IPS-18c (cell line): ENCODE data around the gene LRRC63.
A peak's percentile ranks its signal among the peaks of the same experiment; 100 is the strongest.
"Not testable (repeated sequence)": the region's sequence is repeated elsewhere in the genome, so short reads cannot be mapped to it uniquely, and the experiment has no call there.

Experiments
- H3K4me3 ChIP-seq: 2 replicates; pipeline ENCODE4 v1.7.0; 2013; ENCODE audit warnings: low read depth, mild to moderate bottlenecking, low read length, moderate library complexity; ENCODE audit not compliant: insufficient read depth
- H3K9me3 ChIP-seq: one replicate; pipeline ENCODE4 v1.6.1; 2013; ENCODE audit warnings: mild to moderate bottlenecking, low read length, moderate library complexity; ENCODE audit not compliant: control insufficient read depth, insufficient read depth

Gene LRRC63

DNA sequence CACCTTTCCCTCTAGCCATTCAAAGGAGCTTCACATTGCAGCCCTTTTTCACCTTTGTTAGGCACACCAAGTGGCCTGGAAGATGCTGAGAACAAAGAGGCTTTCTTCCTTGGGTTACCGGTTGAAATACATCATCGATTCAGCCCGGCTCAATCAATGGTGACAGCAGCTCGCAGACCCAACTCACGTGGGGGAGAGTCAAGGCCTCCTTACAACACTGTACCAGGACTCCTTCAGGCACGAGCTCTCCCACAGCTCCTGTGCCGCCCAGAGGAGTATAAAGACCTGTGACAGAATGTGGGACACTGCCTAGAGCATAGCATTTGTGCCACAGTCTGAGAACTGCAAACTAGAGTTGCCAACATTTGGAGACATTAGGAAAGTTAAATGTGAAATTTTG, 3.9 kb upstream of the LRRC63 start:
- Histone ChIP-seq H3K4me3 (no peak overlapping the region), H3K9me3 (peaks cover 2% of the 10 kb centered on the region)

DNA sequence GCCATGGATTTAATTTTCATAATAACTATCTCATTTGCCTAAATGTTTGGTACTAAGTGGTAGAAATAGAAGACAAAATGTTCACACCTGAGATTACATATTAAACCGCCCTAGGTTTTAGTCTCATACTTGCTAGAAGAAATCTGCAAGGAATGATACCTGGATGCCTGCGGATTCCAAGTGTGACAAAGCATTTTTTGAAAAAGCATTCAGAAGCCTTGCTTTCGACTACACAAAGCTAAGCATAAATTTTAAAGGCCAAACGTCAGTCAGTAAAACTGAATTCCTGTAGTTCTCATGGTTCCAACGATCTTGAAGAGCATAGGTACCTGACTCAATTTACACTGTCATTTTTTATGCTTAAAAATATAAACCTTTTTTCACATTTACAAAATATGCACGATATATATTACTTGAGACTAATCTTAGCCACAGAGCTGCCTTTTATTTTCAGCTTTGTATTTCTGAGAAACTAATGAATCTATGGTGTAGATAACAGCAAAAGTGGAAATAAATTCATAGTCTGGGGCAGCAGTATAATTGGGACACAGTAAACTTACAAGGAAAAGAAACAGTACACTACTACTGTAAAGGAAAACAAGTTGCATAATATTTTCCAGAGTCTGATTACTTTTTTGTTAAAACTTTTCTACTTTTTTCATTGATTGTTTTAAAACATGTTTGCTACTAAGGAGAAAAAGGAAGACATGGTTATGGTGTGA, 1.2 kb upstream of the LRRC63 start:
- H3K4me3 ChIP-seq, result no peak overlapping the region
- no peaks in the 10 kb centered on the region for H3K9me3 ChIP-seq

DNA sequence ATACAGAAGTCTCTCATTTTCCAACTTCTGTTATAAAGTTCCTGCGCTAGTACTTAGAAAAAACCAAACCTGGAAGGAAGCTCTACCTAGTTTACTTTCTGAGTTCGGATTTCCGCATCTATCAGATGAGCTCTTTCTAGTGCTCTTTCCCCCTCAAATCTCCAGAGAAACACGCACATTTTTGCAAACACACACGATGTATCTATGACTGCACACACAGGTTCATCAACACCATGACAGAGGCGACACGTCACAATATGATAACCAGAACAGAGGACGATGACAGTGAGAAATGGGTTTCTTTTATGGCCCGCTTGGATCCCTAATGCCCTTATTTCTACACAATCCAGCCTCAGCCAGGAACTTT, 629 bp upstream of the LRRC63 start:
- H3K4me3 ChIP-seq, result peak overlapping the region; percentile 52; the same call in 1 of the 2 replicates
- H3K9me3 ChIP-seq, result no peaks in the 10 kb centered on the region

DNA sequence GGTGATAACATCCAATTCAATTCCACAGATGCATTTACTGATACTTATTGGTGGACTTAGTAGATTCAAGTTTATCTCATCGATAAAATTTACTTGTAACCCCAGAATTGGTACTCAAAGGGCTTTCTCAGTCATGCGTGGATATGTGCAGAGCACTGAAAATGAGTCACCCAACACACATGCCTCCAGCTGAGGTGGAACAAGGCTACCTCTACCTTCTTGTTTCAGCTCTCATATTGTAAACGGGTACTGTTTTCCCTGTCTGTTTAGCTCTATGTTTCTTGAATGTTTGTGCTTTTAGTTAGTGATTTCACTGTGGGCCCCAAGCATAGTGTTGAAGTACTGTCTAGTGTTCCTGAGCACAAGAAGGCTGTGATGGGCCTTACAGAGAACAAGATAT, 1.5 kb downstream of the LRRC63 start:
- no peak overlapping the region for H3K4me3 ChIP-seq
- no peaks in the 10 kb centered on the region for H3K9me3 ChIP-seq

DNA sequence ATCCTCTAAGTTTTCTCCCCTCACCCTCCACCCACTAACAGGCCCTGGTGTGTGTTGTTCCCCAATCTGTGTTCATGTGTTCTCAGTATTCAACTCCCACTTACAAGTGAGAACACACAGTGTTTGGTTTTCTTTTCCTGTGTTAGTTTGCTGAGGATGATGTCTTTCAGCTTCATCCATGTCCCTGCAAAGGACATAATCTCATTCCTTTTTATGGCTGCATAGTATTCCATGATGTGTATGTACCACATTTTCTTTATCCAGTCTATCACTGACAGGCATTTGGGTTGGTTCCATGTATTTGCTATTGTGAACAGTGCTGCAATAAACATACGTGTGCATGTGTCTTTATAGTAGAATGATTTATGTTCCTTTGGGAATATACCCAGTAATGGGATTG, 3.0 kb downstream of the LRRC63 start:
- not testable (repeated sequence) for H3K4me3 ChIP-seq, H3K9me3 ChIP-seq

DNA sequence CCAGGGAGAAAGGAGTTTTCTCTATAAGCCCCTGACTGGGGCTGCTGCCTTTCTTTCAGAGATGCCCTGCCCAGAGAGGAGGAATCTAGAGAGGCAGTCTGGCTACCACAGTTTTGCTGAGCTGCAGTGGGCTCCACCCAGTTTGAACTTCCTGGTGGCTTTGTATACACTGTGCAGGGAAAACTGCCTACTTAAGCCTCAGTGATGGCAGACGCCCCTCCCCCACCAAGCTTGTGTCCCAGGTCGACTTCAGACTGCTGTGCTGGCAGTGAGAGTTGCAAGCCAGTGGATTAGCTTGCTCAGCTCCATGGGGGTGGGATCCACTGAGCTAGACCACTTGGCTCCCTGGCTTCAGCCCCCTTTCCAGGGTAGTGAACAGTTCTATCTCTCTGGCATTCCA, 8.5 kb downstream of the LRRC63 start:
- H3K9me3 ChIP-seq, H3K4me3 ChIP-seq: not testable (repeated sequence)

DNA sequence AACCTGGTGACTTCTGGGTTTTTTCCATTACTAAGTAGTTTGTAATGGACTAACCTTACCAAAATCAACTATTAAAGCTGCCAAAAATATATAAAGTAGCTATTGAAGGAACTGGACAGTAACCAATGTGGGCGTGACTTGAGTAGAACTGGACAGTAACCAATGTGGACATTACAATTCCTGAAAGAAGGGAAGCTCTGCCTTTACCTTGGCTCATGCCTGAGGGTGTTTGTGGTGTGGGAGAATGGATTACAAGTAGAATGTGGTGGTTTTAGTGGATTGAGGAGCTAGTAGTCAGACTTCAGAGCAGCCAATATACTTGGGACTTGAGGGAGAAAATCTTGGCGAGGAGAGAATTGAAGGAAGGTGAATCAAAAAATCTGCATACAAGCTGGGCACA, 17.5 kb downstream of the LRRC63 start:
- H3K4me3 ChIP-seq, result no peak overlapping the region
- H3K9me3 ChIP-seq, result no peaks in the 10 kb centered on the region

DNA sequence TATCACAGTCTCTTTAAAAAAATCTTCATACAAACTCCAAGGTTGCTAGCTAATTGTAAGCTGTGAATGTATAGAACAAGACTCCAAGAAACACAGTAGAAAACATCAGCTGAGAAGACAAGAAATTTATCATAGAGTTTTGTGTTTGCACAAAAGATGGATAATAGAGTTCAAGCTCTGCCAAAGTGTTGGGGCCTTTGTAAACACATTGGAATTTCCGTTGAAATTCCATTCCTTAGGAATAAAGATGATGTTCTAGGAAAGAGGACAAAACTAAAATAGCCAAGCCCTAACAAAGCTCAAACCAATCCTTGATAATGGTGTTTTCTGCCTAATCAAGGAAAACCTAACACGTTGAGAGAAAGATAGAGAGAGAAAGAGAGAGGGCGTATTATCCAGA, 20.6 kb downstream of the LRRC63 start:
- Histone ChIP-seq H3K4me3 (no peak overlapping the region), H3K9me3 (no peaks in the 10 kb centered on the region)

DNA sequence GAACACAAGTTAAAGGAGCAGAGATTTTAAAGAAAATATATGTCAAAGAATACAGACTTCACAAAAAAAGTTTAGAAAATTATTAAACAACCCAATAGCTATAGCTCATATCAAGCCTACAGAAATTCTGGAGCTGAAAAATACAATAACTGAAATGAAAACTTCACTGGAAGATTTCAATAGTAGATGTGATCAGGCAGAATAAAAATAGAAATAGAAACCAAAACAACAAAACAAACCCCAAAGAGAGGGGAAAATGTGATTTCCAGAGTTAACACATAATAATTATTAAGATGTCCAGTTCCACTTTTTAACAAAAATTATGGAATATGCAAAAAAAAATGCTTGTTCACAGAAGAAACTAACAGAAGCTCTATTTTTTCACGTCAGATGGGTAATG, 23.6 kb downstream of the LRRC63 start:
- Histone ChIP-seq H3K4me3 (no peak overlapping the region), H3K9me3 (no peaks in the 10 kb centered on the region)

DNA sequence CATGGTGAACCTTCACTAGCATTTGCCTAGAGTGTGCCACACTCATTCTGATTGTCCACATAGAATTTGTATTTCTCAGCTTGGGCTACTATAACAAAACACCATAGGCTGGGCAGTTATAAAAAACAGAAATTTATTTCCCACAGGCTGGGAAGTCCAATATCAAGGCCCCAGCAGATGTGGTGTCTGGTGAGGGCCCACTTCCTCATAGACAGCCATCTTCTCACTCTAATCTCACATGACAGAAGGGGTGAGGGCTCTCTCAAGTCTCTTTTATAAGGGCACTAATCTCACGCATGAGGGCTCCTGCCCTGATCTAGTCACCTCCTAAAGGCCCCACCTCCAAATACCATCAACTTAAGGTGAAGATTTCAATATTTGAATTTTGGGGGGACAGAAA, 53.6 kb downstream of the LRRC63 start:
- Histone ChIP-seq H3K4me3 (no peak overlapping the region), H3K9me3 (no peaks in the 10 kb centered on the region)

DNA sequence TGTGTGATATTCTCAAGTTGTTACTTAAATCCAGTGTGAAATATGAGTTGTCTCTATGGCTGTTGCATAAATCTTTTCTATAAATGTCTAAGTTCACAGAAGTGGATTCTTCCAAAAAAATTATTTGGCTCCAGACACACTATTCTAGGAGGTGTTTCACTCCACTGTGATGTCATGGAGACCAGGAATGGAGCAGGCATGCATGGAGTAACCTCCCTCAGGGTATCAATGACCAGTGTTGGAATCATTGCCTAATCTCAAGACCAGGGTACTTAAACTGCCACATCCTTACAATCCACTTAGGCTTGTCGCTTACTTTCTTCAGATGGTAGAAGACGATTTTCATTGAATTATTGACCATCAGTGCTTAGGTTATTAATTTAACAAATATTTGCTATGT, 55.4 kb downstream of the LRRC63 start:
- Histone ChIP-seq H3K4me3 (no peak overlapping the region), H3K9me3 (no peaks in the 10 kb centered on the region)

DNA sequence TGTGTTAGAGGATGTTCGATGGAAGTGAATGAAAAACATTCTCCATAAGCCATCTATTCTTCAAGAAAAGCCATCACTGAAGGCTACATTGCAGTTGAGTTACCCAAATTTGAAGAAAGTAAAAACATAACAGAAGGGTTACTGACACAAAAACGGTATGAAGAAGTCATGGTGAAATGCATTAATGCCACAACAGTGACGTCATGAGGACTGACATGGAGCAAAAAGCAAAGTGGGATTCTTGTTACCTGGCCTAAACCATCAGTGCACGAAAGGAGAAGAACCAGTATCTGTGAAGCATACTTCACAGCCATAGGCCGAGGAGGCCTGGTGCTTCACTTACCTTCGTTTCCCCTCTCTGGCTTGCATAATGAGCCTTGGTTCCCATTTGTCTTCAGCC, 58.7 kb downstream of the LRRC63 start:
- Histone ChIP-seq H3K9me3 (no peaks in the 10 kb centered on the region), H3K4me3 (no peak overlapping the region)

DNA sequence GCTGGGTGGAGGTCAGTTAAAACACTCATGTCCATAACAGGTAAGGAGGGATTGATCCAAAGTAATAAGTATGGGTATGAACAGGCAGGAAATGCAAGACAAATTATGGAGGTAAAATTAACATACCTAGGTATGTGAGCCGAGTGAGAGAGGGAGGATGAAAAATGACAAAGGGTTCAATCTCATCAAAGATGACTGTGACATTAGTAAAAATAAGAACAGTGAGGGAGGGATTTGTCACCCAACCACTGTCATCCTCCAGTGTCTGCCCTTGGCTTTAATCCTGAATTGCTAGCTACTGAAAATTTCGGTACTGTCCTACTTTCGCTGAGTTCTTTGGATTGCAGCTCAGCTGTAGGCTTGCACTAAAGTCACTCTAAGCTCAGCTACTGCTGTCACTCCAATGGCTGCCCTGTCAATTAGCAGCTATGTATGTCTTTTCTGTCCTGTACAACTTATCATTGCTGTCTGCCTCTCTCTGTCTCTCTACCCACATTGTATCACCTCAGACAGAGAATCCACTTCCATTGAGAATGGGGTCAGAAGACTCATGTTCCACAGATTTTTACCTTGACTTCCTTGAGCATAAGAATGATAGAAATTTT, 62.5 kb downstream of the LRRC63 start:
- no peaks in the 10 kb centered on the region for H3K9me3 ChIP-seq
- no peak overlapping the region for H3K4me3 ChIP-seq

DNA sequence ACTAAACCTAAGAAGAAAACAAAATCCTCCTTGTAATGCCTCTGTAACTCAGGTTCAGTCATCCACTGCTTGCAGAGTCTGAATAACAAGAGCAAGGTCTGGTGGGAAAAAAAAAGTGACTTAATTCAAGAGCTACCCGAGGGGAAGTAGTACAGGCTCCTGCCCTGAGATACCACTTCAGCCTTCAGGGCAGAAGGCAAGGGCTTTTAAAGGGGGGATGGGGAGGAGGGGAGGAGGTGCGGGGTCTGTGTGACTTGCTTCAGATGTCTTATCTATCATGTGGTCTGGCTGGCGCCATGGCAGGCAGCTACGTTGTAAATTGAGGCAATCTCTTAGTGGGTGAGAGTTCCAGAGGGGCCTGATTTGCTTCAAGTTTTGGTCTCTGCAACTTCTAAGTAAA, 66.7 kb downstream of the LRRC63 start:
- Histone ChIP-seq H3K4me3 (no peak overlapping the region), H3K9me3 (no peaks in the 10 kb centered on the region)

DNA sequence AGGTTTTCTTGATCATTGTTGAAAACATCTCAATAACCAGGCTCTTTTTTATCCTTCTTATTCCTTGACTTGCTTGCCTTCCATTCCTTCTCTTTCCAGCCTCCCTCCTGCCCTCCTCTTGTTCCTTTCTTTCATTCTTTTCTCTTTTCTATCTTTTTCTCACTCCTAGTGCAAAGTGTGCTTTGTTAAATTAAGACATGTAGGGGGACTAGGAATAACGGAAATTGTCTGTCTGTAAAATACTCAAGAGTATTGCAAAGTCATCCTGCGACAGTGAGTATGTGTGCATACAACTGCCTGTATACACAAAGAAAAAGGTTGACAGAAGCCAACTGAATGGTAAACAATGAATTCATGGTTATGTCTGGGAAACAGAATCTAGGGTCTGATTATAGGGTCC, 70.1 kb downstream of the LRRC63 start:
- no peak overlapping the region for H3K4me3 ChIP-seq
- no peaks in the 10 kb centered on the region for H3K9me3 ChIP-seq

DNA sequence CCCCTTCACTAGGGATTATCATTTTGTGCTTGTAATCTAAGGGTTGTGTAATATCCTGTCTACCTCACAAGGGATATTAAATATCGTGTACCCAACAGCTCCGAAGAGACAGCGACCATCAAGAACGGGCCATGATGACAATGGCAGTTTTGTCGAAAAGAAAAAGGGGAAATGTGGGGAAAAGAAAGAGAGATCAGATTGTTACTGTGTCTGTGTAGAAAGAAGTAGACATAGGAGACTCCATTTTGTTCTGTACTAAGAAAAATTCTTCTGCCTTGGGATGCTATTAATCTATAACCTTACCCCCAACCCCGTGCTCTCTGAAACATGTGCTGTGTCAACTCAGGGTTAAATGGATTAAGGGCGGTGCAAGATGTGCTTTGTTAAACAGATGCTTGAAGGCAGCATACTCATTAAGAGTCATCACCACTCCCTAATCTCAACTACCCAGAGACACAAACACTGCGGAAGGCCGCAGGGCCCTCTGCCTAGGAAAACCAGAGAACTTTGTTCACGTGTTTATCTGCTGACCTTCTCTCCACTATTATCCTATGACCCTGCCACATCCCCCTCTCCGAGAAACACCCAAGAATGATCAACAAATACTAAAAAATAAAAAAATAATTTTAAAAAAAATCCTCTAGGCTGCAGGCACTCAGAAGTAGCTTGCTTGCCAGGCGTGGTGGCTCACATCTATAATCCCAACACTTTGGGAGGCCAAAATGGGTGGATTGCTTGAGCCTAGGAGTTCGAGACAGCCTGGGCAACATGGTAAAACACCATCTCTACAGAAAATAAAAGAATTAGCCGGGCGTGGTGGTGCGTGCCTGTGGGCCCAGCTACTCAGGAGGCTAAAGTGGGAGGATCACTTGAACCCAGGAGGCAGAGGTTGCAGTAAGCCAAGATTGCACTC, 72.4 kb downstream of the LRRC63 start:
- H3K4me3 ChIP-seq, H3K9me3 ChIP-seq: not testable (repeated sequence)

DNA sequence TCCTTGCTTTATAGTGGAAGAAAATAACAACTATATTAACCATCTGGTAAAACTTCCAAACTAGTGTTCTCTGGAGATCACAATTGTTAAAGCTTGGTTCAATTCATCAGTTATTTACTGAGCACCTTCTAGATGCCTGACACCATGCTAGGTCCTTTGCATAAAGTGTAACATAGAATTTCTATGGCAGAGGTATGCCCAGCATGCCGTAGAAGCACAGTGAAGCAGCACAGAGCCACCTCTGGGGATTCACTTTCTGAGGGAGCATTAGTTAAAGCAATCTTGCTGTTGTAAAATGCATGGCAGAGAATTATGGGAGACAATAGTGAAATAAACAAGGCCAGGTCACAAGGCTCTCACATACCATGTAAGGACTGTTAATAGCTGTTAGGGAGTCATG, 75.2 kb downstream of the LRRC63 start:
- H3K4me3 ChIP-seq, result no peak overlapping the region
- no peaks in the 10 kb centered on the region for H3K9me3 ChIP-seq

DNA sequence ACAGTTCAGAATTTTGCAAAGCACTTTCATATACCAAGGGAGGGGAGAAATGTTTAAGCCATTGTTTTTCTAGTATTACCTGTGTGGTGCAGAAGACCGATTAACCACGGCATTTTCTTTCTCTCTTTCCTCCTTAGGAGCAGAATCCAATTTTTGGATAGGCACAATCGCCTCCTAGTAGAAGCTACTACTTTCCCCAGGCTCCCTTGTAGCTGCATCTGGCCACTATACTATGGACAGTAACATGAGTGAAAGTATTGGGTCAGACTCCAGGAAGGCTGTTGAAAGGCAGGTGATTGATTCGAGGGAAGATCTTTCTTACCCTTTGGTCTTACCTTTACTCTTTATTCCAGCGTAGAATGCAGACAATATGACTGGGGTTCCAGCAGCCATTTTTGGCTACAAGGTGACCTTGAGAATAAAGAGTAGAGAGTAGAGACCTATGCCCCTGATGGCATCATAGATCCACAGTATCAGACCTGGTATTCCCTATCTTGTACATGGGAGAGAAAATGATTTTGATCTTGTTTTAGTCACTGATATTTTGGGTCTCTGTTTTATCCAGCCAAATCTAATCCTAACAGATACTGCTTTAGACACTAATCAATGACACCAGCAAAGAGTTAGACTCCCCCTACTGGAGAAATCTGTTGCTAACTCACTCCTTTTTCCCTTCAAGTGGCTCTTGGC, 77.0 kb downstream of the LRRC63 start:
- H3K4me3 ChIP-seq, result no peak overlapping the region
- no peaks in the 10 kb centered on the region for H3K9me3 ChIP-seq
